ENCODE data around the gene MRPS12.

MRPS12 gene

DNA sequence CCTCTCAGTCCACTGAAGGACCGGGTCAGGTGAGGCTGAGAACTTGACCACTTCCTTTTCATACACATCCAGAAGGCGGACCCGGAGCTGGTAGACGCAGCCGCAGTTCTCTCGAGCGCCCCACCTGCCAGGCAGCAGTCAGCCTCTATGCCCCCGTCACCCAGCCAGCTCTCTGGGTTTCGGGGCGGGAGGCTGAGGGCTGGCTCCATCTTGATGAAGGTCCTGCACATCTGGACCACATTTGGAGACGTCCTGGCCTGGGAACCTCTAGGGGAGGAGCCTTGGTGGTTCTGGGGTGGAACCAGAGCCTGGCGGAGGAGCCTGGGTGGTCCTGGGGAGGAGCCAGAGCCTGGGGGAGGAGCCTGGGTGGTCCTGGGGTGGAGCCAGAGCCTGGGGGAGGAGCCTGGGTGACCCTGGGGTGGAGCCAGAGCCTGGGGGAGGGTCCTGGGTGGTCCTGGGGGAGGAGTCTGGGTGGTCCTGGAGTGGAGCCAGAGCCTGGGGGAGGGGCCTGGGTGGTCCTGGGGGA, 14.3 kb downstream of the MRPS12 start:
- Histone ChIP-seq H3K36me3 (peaks cover 10 to 35% (median 25%) of the 10 kb centered on the region in 3 donors), H3K4me1 (peaks cover 0 to 7% (median 6%) of the 10 kb centered on the region in 4 donors), H3K4me3 (no peak overlapping the region), H3K27ac (no peak overlapping the region), H3K27me3 (no peaks in the 10 kb centered on the region), H3K9me3 (no peaks in the 10 kb centered on the region)
- TF ChIP-seq, protein P1, sequence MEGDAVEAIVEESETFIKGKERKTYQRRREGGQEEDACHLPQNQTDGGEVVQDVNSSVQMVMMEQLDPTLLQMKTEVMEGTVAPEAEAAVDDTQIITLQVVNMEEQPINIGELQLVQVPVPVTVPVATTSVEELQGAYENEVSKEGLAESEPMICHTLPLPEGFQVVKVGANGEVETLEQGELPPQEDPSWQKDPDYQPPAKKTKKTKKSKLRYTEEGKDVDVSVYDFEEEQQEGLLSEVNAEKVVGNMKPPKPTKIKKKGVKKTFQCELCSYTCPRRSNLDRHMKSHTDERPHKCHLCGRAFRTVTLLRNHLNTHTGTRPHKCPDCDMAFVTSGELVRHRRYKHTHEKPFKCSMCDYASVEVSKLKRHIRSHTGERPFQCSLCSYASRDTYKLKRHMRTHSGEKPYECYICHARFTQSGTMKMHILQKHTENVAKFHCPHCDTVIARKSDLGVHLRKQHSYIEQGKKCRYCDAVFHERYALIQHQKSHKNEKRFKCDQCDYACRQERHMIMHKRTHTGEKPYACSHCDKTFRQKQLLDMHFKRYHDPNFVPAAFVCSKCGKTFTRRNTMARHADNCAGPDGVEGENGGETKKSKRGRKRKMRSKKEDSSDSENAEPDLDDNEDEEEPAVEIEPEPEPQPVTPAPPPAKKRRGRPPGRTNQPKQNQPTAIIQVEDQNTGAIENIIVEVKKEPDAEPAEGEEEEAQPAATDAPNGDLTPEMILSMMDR (IDR thresholded peaks at IDR 0.05), result no peak
- no peak for DNase-seq
- intact Hi-C loops (cut with DNase I; ENCODE audit: low total_unique reads), result no loop called here

DNA sequence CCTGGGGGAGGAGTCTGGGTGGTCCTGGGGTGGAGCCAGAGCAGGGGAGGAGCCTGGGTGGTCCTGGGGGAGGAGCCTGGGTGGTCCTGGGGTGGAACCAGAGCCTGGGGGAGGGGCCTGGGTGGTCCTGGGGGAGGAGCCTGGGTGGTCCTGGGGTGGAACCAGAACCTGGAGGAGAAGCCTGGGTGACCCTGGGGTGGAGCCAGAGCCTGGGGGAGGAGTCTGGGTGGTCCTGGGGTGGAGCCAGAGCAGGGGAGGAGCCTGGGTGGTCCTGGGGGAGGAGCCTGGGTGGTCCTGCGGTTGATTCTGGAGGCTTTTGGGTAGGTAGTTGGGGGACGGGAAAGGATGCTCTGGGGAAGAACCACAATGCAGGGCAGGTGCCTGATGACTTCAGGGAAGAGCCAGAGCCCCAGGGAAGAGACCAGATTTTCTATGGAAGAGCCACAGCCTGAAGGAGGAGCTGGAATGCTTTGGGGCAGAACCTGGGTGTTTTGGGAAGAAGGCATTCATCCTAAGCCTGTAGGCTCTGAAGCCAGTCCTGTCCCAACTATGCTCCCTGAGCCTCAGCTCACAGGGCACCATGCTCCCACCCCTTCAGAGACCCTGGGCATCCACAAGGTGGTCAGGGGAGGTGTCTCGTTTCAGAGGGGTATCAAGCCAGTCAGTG, 15.0 kb downstream of the MRPS12 start:
- Histone ChIP-seq H3K9me3 (no peaks in the 10 kb centered on the region), H3K27ac (no peak overlapping the region), H3K27me3 (no peaks in the 10 kb centered on the region), H3K4me3 (no peak overlapping the region), H3K36me3 (peaks cover 10 to 35% (median 25%) of the 10 kb centered on the region in 3 donors), H3K4me1 (peaks cover 0 to 13% (median 11%) of the 10 kb centered on the region in 4 donors)
- no peak for DNase-seq
- intact Hi-C loops (cut with DNase I; ENCODE audit: low total_unique reads), result no loop called here
- TF ChIP-seq, protein P1 (IDR thresholded peaks at IDR 0.05), result no peak

DNA sequence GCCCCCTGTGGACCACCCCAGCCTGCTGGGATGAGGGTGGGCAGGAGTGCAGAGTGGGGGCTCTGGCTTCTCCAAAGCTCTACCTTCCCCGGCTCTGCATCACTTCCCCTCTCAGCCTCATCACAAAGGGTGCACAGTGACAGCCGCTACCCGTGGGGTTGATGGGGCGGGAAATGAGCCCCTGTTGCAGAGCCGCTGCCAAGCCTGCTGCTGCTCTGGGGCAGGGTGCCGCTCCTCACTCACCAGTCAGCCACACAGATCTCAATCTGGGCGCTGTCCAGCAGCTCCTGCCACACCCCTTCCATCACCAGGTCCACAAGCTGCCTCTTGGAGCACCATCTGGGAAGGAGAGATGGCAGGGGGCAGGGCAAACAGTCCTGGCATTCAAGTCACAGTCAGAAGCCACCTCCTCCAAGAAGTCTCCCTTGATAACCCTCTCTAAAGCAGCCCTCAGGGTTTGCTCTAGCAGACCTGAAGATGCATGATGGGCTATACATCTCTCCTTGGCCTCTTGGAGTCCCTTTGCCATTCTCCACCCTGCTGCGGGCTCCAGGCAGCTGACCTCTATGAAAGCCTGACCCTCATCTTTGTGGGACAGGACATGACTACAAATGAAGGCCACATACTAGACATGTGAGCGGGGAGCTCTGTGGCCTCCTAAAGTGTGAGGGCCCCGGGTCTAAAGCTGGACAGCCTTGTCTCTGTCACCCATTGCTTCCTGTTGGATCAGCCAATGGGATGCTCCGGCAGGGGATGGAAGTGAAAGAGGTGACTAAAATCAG, 15.7 kb downstream of the MRPS12 start:
- peaks cover 0 to 13% (median 11%) of the 10 kb centered on the region in 4 donors for H3K4me1 ChIP-seq
- intact Hi-C loops (cut with DNase I; ENCODE audit: low total_unique reads), result no loop called here
- no peaks in the 10 kb centered on the region for H3K9me3 ChIP-seq
- H3K36me3 ChIP-seq, result peaks cover 10 to 35% (median 25%) of the 10 kb centered on the region in 3 donors
- TF ChIP-seq, protein P1 (IDR thresholded peaks at IDR 0.05), result no peak
- H3K4me3 ChIP-seq, result no peak overlapping the region
- H3K27ac ChIP-seq, result no peak overlapping the region
- H3K27me3 ChIP-seq, result no peaks in the 10 kb centered on the region
- no peak for DNase-seq

DNA sequence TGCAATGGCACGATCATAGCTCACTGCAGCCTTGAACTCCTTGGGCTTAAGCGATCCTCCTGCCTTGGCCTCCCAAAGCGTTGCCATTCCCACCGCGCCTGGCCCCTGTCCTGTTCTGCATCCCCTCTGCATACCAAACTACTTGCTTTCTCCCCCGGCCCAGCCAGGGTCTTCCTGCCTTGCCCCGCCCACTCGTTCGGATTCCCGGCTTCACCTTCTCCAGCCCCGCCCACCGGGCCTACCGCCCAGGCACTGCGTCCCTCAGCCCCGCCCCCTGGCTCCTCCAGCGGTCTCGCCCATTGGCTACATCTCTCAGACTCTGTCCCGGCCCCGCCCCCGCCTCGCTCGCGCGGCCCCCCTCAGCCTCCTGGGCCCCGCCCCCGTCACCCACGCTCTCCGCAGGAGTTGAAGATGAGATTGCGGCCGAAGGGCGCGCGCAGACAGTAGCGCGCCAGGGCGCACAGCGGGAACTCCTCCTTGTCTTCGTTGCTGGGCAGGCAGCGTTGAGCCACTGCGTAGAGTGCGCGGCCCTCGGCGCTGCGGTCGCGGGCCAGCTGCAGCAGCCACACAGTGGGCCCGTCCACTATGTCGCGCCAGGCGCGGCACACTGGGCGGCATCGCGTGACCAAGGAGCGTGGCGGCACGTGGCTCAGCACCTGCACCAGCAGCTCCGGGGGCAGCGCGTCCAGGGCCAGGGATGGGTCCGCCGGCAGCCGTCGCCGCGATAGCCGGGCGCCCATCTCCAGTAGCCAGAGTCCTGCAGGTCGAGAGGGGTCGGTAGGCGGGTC, 19.0 kb downstream of the MRPS12 start:
- peak; percentile 67 to 84 for DNase-seq
- intact Hi-C loops (cut with DNase I; ENCODE audit: low total_unique reads), result no loop called here
- TF ChIP-seq, protein P1 (IDR thresholded peaks at IDR 0.05), result no peak
- peaks cover 0 to 13% (median 11%) of the 10 kb centered on the region in 4 donors for H3K4me1 ChIP-seq
- peak overlapping the region; percentile 28 to 46 for H3K4me3 ChIP-seq
- peaks cover 10 to 30% (median 19%) of the 10 kb centered on the region in 3 donors for H3K36me3 ChIP-seq
- H3K27ac ChIP-seq, result no peak overlapping the region
- no peaks in the 10 kb centered on the region for H3K27me3 ChIP-seq
- H3K9me3 ChIP-seq, result no peaks in the 10 kb centered on the region

DNA sequence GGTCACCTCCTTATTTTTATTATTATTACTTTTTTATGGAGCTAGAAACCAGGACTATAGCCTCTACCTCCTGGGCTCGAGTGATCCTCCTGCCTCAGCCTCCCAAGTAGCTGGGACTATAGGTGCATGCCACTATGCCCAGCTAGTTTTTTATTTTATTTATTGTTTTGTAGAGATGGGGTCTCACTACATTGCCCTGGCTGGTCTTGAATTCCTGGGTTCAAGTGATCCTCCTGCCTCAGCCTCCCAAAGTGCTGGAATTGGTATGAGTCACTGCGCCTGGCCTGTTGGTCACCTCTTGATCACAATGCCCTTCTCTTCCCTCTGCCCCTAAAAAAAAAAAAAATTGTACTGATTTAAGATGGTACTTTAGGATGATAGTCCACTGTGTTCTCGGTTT, 20.4 kb downstream of the MRPS12 start:
- H3K9me3 ChIP-seq, result no peaks in the 10 kb centered on the region
- intact Hi-C loops (cut with DNase I; ENCODE audit: low total_unique reads), result no loop called here
- no peak overlapping the region for H3K27ac ChIP-seq
- TF ChIP-seq, protein P1 (IDR thresholded peaks at IDR 0.05), result no peak
- no peak for DNase-seq
- no peaks in the 10 kb centered on the region for H3K27me3 ChIP-seq
- H3K4me1 ChIP-seq, result peaks cover 0 to 13% (median 11%) of the 10 kb centered on the region in 4 donors
- no peak overlapping the region for H3K4me3 ChIP-seq
- peaks cover 5 to 17% (median 12%) of the 10 kb centered on the region in 3 donors for H3K36me3 ChIP-seq
